Left lung (tissue), 10 donors: ENCODE data around the gene ZSCAN5C. TPM values are rescaled to one million over a fixed set of nuclear protein-coding genes. Genes with fewer than 3 reads are reported as not detected.
"Not testable (repeated sequence)": the region's sequence is repeated elsewhere in the genome, so short reads cannot be mapped to it uniquely, and the experiment has no call there.

ENCODE experiments used
- ATAC-seq: fragments of 200-7000 bp; cut with Tn5 transposase; one replicate; pipeline ENCODE4 v1.9.1; 2020; ENCODE audit warnings: moderate library complexity
- DNase-seq, 4 donors: peaks; one replicate each; pipeline ENCODE4 v3.0.0-alpha.2; 2013 to 2020
- H3K27ac ChIP-seq, 2 donors: fragments of 200-600 bp; sonication (generic) in 1 of 2; one replicate each; pipeline versions ENCODE4 v1.5.0 to v1.8.0; 2020 to 2021
- H3K27me3 ChIP-seq, 2 donors: fragments of 200-600 bp; sonication (generic) in 1 of 2; one replicate each; pipeline versions ENCODE4 v1.5.0 to v1.8.0; 2020 to 2021
- H3K36me3 ChIP-seq, 2 donors: fragments of 200-600 bp; sonication (generic) in 1 of 2; one replicate each; pipeline versions ENCODE4 v1.5.0 to v1.8.0; 2020 to 2021
- H3K4me1 ChIP-seq, 2 donors: fragments of 200-600 bp; one replicate each; pipeline ENCODE4 v1.8.0; 2021
- H3K4me3 ChIP-seq, 2 donors: fragments of 200-600 bp; sonication (generic) in 1 of 2; one replicate each; pipeline versions ENCODE4 v1.5.0 to v1.8.0; 2020 to 2021; ENCODE audit warnings: mild to moderate bottlenecking in 1 of 2
- H3K9me3 ChIP-seq, 2 donors: fragments of 200-600 bp; sonication (generic) in 1 of 2; one replicate each; pipeline versions ENCODE4 v1.5.0 to v1.8.0; 2020 to 2021
- CTCF ChIP-seq, 2 donors: fragments of 200-600 bp; sonication (generic) in 1 of 2; IDR thresholded peaks; one replicate each; pipeline versions ENCODE4 v1.5.0 to v1.8.0; 2021; ENCODE audit warnings: antibody characterized with exemption in 2 of 2
- intact Hi-C, 2 donors: fragments of 100-400 bp; cut with DNase I; formaldehyde crosslinking; loops; one replicate each; pipeline versions ENCODE4 v1.11.2 to v1.14.2; 2022
- polyA plus RNA-seq, 6 donors: library from polyadenylated mRNA; unstranded; fragments of 120-200 nt; gene quantifications; one replicate each; pipeline ENCODE4 v1.2.1, GENCODE V29; 2013; ENCODE audit not compliant: insufficient read length in 6 of 6
- total RNA-seq, 2 donors: library from RNA; stranded (reverse); fragmentation: NEBNext Ultra II Directional; extraction: Animal tissue kit (Norgen Biotek cat#: 25700); gene quantifications; one replicate each; pipeline ENCODE4 v1.2.1, GENCODE V29; 2021
- donor health status: DM: no; HTN: yes; CAD: no.
- donor health status: DM: no; HTN: no; CAD: no.

The ZSCAN5C gene
- total and polyA plus RNA-seq, 8 donors = not detected

DNA sequence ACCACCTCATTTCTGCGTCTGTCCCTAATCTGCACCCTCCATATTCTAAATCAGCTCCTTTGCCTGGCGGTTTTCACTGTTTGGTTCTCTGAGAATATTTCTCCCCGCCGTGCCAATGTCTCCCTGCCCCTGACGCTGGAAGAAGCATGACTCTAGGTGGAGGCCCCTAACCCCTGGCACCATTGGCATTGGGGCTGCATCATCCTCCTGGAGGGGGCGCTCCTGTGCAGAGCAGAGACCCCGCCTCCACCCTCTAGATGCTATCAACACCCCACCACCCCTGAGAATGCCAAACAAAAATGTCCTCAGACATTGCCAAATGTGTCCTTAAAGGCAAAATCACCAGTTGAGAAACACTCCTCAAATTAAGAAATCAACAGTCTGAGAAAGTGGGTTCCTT, 11.0 kb upstream of the ZSCAN5C start:
- ATAC-seq (no peak), DNase-seq (no peak)
- H3K4me1 ChIP-seq = no peaks in the 10 kb centered on the region
- intact Hi-C loops = no loop called here
- H3K36me3 ChIP-seq = no peaks in the 10 kb centered on the region
- H3K27me3 ChIP-seq = peaks cover 0 to 4% of the 10 kb centered on the region in 2 donors
- no peaks in the 10 kb centered on the region for H3K9me3 ChIP-seq
- TF ChIP-seq CTCF (IDR thresholded peaks at IDR 0.05) = no peak
- no peak overlapping the region for H3K4me3 ChIP-seq
- H3K27ac ChIP-seq = no peak overlapping the region

GRCh38 chr19:56191711-56192110, 10.4 kb upstream of the ZSCAN5C start:
- Histone ChIP-seq H3K27me3 (peaks cover 0 to 5% of the 10 kb centered on the region in 2 donors), H3K4me1 (no peaks in the 10 kb centered on the region), H3K4me3 (no peak overlapping the region), H3K36me3 (no peaks in the 10 kb centered on the region), H3K27ac (no peak overlapping the region), H3K9me3 (no peaks in the 10 kb centered on the region)
- no peak for ATAC-seq
- no peak for TF ChIP-seq CTCF (IDR thresholded peaks at IDR 0.05)
- intact Hi-C loops = no loop called here
- DNase-seq = no peak

GRCh38 chr19:56193981-56194640, 8.0 kb upstream of the ZSCAN5C start:
- H3K27ac ChIP-seq = no peak overlapping the region
- no peaks in the 10 kb centered on the region for H3K9me3 ChIP-seq
- DNase-seq (no peak), ATAC-seq (no peak)
- peaks cover 0 to 5% of the 10 kb centered on the region in 2 donors for H3K27me3 ChIP-seq
- intact Hi-C loops = no loop called here
- H3K36me3 ChIP-seq = no peaks in the 10 kb centered on the region
- no peaks in the 10 kb centered on the region for H3K4me1 ChIP-seq
- no peak overlapping the region for H3K4me3 ChIP-seq
- TF ChIP-seq CTCF (IDR thresholded peaks at IDR 0.05) = no peak

DNA sequence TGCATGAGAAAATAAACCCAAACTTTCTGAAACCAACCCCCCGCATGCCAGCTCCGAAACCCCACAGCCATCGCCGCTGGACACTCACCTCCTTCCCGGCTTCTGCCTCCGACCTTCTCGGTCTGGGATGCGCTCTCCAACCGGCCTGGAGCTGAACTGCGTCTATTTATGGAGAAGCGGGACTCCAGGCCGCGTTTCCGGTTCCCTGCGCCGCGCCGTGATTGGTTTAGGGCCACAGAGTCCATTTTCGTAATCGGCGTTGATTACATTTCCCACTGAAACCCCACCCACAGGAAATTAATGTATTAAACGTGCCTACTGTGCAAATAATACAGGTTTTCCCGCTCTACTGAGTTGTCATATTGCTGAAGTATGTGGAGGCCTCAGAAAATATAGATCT, 4.4 kb upstream of the ZSCAN5C start, which contains the start of gene ZSCAN5B:
ZSCAN5B (minus strand) TSS at position 138 of the 400 bp plus-strand sequence. CDS start 4,731 bp downstream, outside the sequence.
- H3K36me3 ChIP-seq, ATAC-seq, intact Hi-C loops, H3K27me3 ChIP-seq, H3K9me3 ChIP-seq, DNase-seq, H3K4me3 ChIP-seq, H3K27ac ChIP-seq, H3K4me1 ChIP-seq: not testable (repeated sequence)

GRCh38 chr19:56199687-56200086, 2.4 kb upstream of the ZSCAN5C start:
- Histone ChIP-seq H3K9me3 (no peaks in the 10 kb centered on the region), H3K36me3 (no peaks in the 10 kb centered on the region), H3K4me3 (no peak overlapping the region), H3K27ac (no peak overlapping the region), H3K27me3 (peaks cover 0 to 12% of the 10 kb centered on the region in 2 donors), H3K4me1 (no peaks in the 10 kb centered on the region)
- TF ChIP-seq CTCF (IDR thresholded peaks at IDR 0.05) = no peak
- DNase-seq (no peak), ATAC-seq (no peak)
- intact Hi-C loops = no loop called here

DNA sequence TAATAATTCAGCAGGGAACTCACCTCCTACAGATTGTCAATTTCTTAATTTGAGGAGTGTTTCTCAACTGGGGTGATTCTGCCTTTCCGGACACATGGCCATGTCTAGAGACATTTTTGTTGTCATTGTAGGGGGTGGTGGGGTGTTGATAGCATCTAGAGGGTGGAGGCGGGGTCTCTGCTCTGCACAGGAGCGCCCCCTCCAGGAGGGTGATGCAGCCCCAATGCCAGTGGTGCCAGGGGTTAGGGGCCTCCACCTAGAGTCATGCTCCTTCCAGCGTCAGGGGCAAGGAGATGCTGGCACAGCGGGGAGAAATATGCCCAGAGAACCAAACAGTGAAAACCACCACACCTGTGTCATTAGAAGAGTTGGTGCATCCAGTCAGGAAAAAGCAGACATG, 5.5 kb downstream of the ZSCAN5C start:
- DNase-seq, intact Hi-C loops, H3K36me3 ChIP-seq, H3K9me3 ChIP-seq, ATAC-seq, H3K4me1 ChIP-seq, H3K27ac ChIP-seq, H3K4me3 ChIP-seq, H3K27me3 ChIP-seq: not testable (repeated sequence)
